A673 (cell line): ENCODE measurements around the gene TMEM126A. TPM values are rescaled to one million over a fixed set of nuclear protein-coding genes. Genes with fewer than 3 reads are reported as not detected.
A peak's percentile ranks its signal among the peaks of the same experiment; 100 is the strongest.

Source experiments
- BruUV-seq: library from RNA; stranded (reverse); fragments of 400-500 nt; replicated peaks from 2 replicates; lab custom pipeline; 2021; lab: Mats Ljungman, UMichigan
- CTCF ChIA-PET: fragments of 300-600 bp; sonication (Branson Sonifier 250); formaldehyde crosslinking; loops from one replicate; lab custom pipeline; 2022; ENCODE audit warnings: antibody characterized with exemption; lab: Charles Lee
- POLR2A ChIA-PET: fragments of 300-600 bp; sonication (Branson Sonifier 250); formaldehyde crosslinking; loops from one replicate; lab custom pipeline; 2022; ENCODE audit warnings: antibody characterized with exemption; ENCODE audit not compliant: low non-redundant PET; lab: Charles Lee
- DNase-seq: peaks from one replicate; pipeline ENCODE4 v3.0.0-alpha.2; 2015; ENCODE audit warnings: low spot score
- H3K27ac ChIP-seq: fragments of 200-600 bp; sonication (generic); 2 replicates; pipeline ENCODE4 v1.5.1; 2016; ENCODE audit warnings: mixed run types, low read depth, mild to moderate bottlenecking, mixed read lengths, antibody characterized with exemption, low read length; ENCODE audit not compliant: poor library complexity, severe bottlenecking
- H3K27me3 ChIP-seq: fragments of 200-600 bp; sonication (generic); replicated peaks from 2 replicates; pipeline ENCODE4 v1.6.1; 2017; ENCODE audit warnings: mixed run types, low read depth, mild to moderate bottlenecking, mixed read lengths, antibody characterized with exemption, low read length; ENCODE audit not compliant: insufficient read depth, poor library complexity
- H3K36me3 ChIP-seq: fragments of 200-600 bp; sonication (generic); 2 replicates; pipeline ENCODE4 v1.6.1; 2016; ENCODE audit warnings: mixed run types, mild to moderate bottlenecking, mixed read lengths, antibody characterized with exemption, low read length; ENCODE audit not compliant: insufficient read depth, poor library complexity, severe bottlenecking
- H3K4me1 ChIP-seq: fragments of 200-600 bp; sonication (generic); 2 replicates; pipeline ENCODE4 v1.6.1; 2017; ENCODE audit warnings: mixed run types, mild to moderate bottlenecking, mixed read lengths, antibody characterized with exemption, low read length; ENCODE audit not compliant: insufficient read depth, poor library complexity, severe bottlenecking
- H3K4me3 ChIP-seq: fragments of 200-600 bp; sonication (generic); 2 replicates; pipeline ENCODE4 v1.5.1; 2016; ENCODE audit warnings: low read depth, mixed run types, mild to moderate bottlenecking, mixed read lengths, low read length; ENCODE audit not compliant: poor library complexity, severe bottlenecking
- H3K9me3 ChIP-seq: fragments of 200-600 bp; sonication (generic); 2 replicates; pipeline ENCODE4 v1.6.1; 2016; ENCODE audit warnings: mixed run types, low read depth, mild to moderate bottlenecking, mixed read lengths, antibody characterized with exemption, low read length; ENCODE audit not compliant: poor library complexity, severe bottlenecking
- CTCF ChIP-seq: fragments of 300-800, 200-600 bp; sonication (generic); conservative IDR thresholded peaks from 2 replicates; pipeline ENCODE4 v1.5.1; 2017; ENCODE audit warnings: low read depth, mild to moderate bottlenecking, antibody characterized with exemption, low read length, moderate library complexity, mixed read lengths
- EZH2 ChIP-seq: fragments of 200-600 bp; sonication (generic); IDR thresholded peaks from 2 replicates; pipeline ENCODE4 v1.6.1; 2017; ENCODE audit warnings: borderline replicate concordance, low read depth, mild to moderate bottlenecking, mixed read lengths, antibody characterized with exemption, low read length; ENCODE audit not compliant: poor library complexity, severe bottlenecking
- intact Hi-C: fragments of 100-400 bp; cut with micrococcal nuclease; formaldehyde crosslinking; loops from one replicate; pipeline ENCODE4 v1.10.0; 2022; ENCODE audit not compliant: unreplicated experiment
- total RNA-seq: library from RNA; stranded (reverse); gene quantifications from 2 replicates; pipeline ENCODE4 v1.2.3, GENCODE V29; 2021

TMEM126A gene
- total RNA-seq, 1 experiment from 2014 or later: 66.0 TPM

DNA sequence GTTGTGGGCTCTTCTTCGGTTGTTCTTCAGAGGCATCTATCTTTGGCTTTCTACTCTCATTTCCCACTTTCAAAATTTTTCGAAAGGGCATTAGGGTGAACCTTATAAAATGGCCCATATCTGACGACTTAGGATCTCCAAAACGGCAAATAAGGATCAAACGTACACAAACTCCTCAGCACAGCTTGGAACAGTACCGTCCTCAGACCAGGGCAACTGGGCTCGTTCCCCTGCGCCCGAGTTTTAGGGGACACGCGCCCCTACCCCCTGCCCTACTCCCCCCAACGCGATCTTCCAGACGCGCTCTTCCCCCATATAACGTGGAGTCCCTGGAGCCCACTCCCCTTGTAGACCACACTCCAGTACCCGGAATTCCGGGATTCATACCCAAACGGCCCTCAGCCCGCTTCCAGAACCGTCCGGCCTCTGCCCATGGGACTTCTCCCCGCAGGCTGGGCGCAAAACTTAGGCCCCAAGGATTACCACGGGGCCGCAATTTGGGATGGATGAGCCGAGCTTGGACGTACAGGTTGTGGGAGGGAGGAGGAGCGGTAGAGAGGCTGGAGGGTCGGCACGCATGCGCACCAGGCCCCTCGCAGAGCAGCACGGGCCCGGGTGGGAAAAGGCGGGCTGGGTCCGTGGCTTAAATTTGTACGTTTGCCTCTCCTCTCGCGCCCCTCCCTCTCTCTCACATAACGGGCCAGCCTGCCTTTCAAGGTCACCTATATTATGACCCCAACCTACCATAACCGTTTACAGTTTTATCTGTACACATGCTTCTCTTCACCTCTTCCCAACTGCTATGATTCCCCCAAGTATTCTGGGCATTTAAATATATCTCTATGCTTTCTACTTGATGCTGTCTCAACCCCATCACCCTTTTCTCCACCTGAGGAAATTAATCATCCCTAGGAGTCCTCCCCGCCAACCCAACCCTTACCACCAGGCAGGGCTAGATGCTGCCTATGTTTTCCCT lies 34.9 kb downstream of the TMEM126A start:
- Histone ChIP-seq H3K36me3 (no peaks in the 10 kb centered on the region), H3K27me3 (peaks cover 17% of the 10 kb centered on the region), H3K27ac (no peak overlapping the region), H3K4me3 (peak overlapping the region; percentile 45), H3K4me1 (no peaks in the 10 kb centered on the region), H3K9me3 (no peaks in the 10 kb centered on the region)
- POLR2A ChIA-PET: no interaction called here
- intact Hi-C loops: no loop called here
- no peak for TF ChIP-seq EZH2
- TF ChIP-seq CTCF: no peak
- no TSS peak for BruUV-seq
- peak; percentile 37 for DNase-seq
- CTCF ChIA-PET: no interaction called here

DNA sequence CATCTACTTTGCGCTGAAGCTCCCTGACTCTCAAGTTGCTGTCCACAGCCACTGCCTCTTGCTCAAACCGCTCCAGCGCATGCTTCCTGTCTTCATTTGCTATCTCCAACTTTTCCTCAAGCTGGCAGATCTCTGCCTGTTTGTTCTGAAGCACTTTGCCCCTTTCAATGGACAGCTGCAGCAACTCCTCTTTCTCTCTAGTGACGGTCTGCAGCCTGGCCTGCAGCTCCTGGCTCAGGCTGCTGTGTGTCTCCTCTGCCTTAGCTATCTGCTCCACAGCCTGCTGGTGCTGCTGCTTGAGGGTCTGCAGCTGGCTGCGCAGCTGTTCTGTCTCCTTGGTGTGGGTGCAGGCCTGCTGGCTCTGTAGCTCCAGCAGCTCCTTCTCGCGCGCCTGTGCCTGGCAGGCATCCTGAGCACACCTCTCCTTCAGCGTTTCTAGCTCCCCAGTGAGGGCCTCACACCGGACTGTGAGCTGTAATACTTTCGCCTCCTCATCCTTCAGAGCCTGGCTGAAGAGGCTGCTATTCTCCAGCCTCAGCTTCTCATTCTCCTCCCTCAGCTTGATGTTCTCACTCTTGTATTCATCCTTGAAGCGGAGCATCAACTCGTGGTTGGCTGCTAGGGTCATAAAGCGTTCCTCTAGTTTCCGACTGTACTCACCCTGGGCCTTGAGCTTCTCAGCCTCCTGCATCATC lies 37.5 kb downstream of the TMEM126A start:
- no peaks in the 10 kb centered on the region for H3K36me3 ChIP-seq
- ChIA-PET POLR2A (no interaction called here), CTCF (no interaction called here)
- BruUV-seq: no TSS peak
- no peak overlapping the region for H3K27ac ChIP-seq
- no peaks in the 10 kb centered on the region for H3K4me1 ChIP-seq
- DNase-seq: no peak
- intact Hi-C loops: no loop called here
- peaks cover 13% of the 10 kb centered on the region for H3K27me3 ChIP-seq
- TF ChIP-seq CTCF: no peak
- no peak for TF ChIP-seq EZH2
- no peaks in the 10 kb centered on the region for H3K9me3 ChIP-seq
- peak overlapping the region; percentile 36 for H3K4me3 ChIP-seq

GRCh38 chr11:85685820-85686459 lies 38.2 kb downstream of the TMEM126A start, which contains the start of gene CCDC89:
TSS of gene CCDC89 (minus strand) at chr11:85686195. CDS start at chr11:85686130, 65 bp downstream.
- TF ChIP-seq CTCF (no peak), EZH2 (no peak)
- H3K4me1 ChIP-seq: no peaks in the 10 kb centered on the region
- peaks cover 11% of the 10 kb centered on the region for H3K27me3 ChIP-seq
- H3K27ac ChIP-seq: no peak within 1 kb of the TSS
- H3K9me3 ChIP-seq: no peaks in the 10 kb centered on the region
- peak within 1 kb of the TSS; percentile 36 for H3K4me3 ChIP-seq
- intact Hi-C loops: no loop called here
- POLR2A ChIA-PET: interaction anchor here (0.6 kb wide), 1 partner anchor 591 kb away, joined by 3 read pairs; no protein-coding TSS in a partner anchor
- peak; percentile 79 for DNase-seq
- BruUV-seq: no TSS peak
- H3K36me3 ChIP-seq: no peaks in the 10 kb centered on the region
- CTCF ChIA-PET: no interaction called here
